Suppressor macrophage treated with lipopolysaccharide for 4 hours (primary cell): ENCODE data around the gene CHEK2.
A peak's percentile ranks its signal among the peaks of the same experiment; 100 is the strongest.
"Not testable (repeated sequence)": the region's sequence is repeated elsewhere in the genome, so short reads cannot be mapped to it uniquely, and the experiment has no call there.

ENCODE experiments used
- DNase-seq: peaks from one replicate; pipeline ENCODE4 v3.0.0-alpha.2; 2020

The CHEK2 gene

DNA sequence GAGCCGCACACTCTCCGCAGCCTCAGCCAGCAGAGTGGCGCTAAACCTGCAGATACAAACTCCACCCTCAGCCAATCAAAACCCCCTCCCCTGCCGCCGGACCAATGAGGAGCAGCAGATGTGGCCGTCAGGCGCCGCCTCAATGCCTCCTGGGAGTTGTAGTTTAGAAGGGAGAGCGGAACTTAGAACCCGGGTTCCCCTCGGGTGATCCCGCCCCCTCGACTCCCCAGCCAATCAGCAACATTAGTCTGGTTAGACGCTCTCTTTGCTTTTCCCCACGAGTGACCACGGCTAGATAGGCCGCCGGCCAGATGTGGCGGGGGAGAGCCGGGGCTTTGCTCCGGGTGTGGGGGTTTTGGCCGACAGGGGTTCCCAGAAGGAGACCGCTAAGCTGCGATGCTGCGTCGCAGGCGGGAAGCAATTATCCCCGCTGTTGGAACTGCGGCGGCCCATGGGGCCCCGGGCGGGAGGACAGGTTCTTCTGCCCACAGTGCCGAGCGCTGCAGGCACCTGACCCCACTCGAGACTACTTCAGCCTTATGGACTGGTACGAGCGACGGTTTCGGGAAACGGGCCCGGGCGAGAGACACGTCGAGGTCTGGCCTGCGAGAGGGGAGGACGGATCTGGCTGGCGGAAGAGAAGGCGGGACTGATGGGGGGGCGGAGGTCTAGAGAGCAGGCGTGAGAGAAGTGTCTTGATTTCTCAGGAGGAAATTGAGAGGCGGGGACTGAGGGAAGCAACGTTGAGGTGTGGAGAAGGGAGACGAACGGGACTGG, at the start of gene CHEK2, which contains the start of gene HSCB:
TSS of gene CHEK2 (minus strand) at position 36 of the 777 bp plus-strand sequence. CDS start 7,099 bp downstream, outside the sequence.
TSS of gene HSCB (plus strand) at position 255 of the 777 bp plus-strand sequence. CDS start at position 312, 57 bp downstream.
- peak; percentile 98 for DNase-seq

DNA sequence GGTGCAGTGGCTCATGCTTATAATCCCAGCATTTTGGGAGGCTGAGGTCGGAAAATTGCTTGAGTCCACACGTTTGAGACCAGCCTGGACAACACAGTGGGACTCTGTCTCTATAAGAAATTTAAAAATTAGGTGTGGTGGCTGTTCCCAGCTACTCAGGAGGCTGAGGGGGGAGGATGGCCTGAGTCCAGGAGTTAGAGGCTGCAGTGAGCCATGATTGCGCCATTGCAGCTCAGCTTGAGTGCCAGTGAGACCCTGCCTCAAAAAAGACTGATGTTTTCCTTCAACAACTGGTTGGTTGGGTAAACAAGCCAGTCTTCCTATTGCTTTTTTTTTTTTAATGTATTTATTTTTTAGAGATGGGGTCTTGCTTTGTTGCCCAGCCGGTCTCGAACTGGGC, 49.5 kb upstream of the CHEK2 start:
- DNase-seq, result no peak

DNA sequence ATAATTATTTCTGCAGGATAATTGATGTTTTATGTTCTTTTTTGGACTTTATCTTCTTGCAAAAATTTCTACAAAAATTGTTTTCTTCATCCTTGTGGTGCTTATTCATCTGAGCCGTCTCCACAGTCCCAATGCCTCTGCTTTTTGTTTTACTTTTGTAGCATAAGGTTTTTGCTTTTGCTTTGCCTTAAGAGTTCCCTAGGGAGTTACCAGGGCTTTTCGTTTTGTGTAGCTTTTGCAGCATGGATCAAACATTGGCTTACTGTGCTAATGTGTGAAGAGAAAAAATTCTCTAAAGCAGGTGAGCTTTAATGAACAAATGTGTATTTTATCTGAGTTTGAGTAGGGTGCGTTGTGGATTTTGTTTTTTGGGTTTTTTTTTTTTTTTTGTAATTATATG, 47.0 kb upstream of the CHEK2 start:
- DNase-seq, result no peak

DNA sequence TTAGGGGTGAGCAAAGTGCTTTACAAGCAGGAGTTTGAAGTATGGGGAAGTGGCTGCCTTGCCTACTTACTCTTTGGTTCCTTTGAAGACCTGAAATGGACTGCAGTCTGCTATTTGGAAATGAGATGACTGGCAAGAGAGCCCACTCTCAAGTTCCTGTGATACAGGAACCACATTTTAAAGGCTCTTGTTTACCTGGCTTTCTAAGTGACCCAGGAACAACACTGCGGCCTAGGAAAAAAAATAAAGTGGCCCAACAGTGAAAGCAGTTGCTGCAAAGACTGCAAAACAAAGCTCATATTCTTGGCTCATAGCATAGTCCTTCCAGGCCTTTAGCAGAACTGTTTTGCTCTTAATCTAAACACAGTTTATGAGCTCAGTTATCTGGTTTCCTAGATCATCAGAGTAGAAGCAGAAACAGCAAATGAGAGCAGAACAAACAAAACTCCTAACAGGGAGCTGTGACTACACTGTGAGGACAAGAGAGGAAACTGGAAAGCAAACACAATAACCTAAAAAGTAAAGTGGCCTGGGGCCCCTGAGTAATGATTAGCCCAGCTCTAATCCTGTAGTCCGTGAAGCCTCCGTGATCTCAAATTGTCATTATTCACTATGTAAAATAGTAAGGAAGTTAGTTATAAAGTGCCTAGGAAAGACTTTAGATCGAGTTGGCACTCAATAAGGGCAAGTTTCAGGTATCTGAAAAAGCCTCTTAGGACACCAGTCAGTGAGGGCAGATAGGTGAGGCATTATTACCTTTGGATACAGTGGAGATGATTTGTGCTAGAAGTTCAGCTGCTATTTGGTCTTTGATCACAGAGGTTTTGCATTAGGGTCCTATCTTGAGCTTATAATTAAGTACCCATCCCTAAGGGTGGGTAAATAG, 42.4 kb upstream of the CHEK2 start:
- DNase-seq, result no peak

DNA sequence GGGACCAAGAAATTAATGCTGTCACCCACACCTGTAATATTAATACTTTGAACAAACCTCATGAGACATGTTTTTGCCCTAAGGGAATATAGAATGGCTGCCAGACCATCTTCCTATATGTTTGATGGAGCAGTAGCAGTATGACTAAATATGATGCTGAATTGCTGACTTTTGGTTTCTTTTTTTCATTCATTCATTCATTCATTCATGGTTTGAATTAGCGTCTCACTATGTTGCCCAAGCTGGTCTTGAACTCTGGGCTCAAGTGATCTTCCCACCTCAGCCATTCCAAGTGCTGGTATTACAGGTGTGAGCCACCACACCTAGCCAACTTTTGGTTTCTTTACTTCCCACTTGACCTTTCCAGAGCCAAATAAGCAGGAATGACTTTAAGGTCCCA, 38.7 kb upstream of the CHEK2 start:
- no peak for DNase-seq

DNA sequence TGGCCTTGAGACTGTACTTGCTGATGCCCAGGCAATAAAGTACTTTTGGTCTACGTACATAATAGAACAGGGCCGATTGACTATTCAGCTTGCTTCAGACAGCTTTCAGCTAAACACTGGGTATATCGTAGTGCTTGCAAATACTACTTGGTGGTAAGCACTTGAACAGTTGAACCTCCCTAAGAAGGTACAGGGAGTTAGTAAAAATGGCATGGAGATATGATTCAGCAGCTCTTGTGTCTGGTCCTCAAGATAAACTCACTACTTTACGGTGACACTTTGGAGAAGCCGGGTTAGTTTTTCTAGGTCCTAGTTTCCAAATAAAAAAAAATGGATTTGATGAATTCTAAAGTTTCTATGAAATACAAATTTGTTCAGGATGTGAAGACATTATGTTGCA, 38.2 kb upstream of the CHEK2 start:
- no peak for DNase-seq

DNA sequence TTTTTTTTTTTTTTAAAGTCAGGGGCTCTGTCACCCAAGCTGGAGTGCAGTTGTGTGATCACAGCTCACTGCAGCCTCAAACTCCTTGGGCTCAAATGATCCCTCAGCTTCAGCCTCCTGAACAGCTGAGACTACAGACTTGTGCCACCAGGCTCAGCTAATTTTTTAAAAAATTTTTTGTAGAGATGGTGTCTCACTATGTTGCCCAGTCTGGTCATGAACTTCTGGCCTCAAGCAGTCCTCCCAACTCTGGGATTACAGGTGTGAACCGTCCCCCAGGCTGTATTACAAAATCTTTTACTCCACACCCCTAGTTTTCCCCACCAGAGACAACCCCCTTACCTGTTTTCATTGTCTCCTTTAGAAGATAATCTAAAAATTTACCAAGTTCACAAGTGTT, 32.8 kb upstream of the CHEK2 start:
- no peak for DNase-seq

DNA sequence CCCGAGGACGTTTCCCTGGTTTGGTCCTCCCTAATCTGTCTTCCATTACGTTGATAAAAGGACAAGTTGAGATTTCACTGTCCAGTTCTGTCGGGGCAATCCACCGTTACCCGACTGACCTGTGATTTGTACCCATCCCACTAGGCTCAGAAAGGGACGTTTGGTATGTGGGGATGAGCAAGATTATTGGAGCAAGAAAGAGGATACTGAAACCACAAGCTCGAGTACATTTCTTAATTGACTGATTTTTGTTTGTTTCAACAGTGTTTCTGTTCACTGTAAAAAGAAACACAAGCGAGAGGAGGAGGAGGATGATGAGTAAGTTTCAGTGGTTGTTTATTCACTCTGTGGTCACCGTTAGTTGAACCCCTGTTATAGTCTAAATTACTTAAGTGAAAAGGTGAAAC, 31.8 kb upstream of the CHEK2 start:
- DNase-seq, result peak; percentile 80

DNA sequence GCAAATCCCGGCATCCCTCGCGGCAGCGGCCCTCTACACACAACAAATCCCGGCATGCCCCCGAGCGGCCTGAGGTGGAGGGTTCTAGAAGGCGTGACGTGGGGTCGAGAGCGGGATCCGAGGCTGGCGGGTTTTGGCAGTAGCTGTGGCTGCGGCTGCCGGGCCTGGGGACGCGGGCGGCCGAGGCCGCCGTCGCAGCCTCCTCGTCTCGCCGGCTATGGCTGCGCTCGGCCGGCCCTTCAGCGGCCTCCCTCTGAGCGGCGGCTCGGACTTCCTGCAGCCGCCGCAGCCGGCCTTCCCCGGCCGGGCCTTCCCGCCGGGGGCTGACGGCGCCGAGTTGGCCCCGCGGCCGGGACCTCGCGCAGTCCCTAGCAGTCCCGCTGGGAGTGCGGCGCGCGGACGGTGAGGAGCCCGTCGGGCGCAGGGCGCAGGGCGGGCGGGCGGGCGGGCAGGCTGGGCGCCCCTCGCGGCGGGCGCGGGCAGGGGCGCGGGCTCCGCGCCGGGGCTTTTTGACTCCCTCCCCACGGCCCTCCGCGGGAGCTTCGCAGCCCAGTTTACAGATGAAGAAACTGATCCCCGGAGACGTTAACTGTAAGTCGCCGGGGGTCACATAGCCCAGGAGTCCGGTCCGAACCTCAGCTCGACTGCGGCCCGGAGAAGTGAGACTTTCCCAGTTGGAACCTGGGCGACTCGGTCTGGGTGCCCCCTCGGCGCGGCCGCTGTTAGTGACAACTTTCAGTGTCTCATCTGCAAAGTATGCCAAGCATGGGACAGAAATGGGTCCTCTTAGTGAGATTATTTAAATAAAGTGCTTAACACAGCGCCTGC, 31.2 kb upstream of the CHEK2 start, which contains the start of gene CCDC117:
TSS of gene CCDC117 (plus strand) at position 63 of the 828 bp plus-strand sequence. CDS start at position 218, 155 bp downstream.
- peak; percentile 97 for DNase-seq

DNA sequence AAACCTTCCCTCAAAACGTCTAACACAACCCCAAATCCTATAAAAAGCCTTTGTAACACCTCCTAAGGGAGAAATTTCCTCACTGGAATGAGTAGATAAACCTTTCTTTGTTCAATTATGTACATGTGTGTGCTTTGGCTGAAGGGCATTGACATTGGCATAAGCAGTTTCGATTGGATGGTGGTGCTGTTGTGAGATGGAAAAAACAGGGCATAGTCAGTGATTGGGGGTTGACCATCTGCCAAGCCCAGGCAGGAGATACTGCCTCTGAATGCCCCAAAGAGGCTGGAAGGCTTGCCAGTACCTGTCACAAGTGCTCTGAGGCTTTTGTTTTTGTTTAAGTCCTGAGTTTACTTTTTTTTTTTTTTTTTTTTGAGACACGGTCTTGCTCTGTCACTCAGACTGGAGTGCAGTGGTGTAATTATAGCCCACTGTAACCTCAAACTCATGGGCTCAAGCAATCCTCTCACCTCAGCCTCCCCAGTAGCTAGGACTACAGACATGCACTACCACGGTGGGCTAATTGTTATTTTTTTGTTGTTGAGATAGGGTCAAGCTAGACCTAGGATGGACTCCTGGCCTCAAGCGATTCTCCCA, 29.7 kb upstream of the CHEK2 start:
- DNase-seq, result no peak

DNA sequence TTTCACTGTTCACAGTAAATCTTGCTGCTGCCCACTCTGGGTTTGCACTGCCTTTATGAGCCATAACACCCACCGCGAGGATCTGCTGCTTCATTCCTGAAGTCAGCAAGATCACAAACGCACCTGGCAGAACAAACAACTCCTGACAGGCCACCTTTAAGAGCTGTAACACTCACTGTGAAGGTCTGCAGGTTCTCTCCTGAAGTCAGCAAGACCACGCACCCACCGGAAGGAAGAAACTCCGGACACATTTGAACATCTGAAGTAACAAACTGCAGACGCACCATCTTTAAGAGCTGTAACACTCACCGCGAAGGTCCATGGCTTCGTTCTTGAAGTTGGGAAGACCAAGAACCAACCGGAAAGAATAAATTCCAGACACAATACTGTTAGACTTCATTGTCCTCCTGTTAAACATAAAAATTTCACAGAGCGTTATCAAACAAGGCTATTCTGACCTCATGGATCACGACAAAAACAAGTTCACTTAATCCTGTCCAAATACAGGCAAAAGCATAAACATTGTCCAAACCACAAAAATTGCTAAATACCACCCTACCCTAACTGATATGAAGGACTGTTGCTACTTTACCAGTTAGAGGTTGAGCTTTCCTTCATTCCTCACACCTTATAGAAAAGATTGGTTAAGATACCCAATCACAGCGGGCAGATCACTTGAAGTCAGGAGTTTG, 27.9 kb upstream of the CHEK2 start:
- no peak for DNase-seq

DNA sequence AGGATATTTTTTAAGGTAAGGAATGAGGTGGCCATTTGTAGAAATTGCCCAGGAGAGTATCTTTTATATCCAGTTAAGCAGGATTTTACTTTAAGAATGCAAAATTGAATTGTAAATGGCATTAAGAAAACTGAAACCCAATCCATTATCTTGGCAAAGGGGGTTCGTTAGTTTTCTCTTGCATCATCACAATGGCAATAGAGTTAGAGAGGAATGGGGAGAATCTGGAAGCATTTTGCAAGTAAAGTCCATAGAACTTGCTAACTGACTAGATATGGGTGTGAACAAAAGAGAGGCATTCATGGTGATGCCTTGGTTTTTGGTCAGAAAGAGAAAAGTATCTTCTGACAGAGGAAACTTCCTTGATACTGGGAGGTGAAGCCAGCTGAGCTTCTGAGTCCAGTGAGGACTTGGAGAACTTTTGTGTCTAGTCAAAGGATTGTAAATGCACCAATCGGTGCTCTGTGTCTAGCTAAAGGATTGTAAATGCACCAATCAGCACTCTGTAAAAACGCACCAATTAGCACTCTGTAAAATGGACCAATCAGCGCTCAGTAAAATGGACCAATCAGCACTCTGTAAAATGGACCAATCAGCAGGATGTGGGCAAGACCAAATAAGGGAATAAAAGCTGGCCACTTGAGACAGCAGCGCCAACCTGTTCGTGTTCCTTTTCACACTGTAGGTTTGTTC, 27.2 kb upstream of the CHEK2 start:
- no peak for DNase-seq

DNA sequence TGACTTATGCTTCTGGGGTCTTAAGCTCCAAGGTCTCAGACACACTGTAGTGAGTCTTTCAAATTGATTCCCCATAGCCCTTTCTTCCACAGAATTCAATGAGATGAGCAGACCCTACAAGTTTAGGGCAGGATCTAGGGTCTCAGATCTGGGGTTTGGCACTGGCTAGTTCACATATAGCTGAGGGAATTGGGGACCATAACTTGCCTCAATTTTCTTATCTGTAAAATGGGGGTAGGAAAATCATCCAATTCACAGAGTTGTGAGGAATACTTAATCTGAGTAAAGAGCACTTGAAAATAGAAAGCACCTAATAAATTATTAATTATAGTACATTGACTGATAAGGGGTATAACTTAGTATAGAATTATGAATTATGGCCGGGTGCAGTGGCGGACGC, 25.0 kb upstream of the CHEK2 start:
- no peak for DNase-seq

DNA sequence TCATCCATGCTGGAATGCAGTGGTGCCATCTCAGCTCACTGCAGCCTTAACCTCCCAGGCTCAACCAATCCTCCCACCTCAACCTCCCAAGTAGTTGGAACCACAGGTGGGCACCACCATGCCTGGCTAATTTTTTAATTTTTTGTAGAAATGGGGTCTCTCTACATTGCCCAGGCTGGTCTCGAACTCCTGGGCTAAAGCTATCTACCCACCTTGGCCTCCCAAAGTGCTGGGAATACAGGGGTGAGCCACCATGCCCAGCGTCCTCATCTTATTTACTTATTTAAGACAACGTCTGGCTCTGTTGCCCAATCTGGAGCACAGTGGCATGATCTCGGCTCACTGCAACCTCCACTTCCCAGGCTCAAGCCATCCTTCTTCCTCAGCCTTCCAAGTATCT, 20.4 kb upstream of the CHEK2 start:
- DNase-seq, result not testable (repeated sequence)

DNA sequence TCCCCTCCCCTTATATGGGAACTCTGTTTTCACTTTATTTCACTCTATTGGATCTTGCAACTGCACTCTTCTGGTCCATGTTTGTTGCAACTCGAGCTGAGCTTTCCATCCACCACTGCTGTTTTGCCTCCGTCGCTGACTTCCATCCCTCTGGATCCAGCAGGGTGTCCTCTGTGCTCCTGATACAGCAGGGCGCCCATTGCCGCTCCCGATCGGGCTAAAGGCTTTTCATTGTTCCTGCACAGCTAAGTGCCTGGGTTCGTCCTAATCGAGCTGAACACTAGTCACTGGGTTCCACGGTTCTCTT, 19.8 kb upstream of the CHEK2 start:
- no peak for DNase-seq

DNA sequence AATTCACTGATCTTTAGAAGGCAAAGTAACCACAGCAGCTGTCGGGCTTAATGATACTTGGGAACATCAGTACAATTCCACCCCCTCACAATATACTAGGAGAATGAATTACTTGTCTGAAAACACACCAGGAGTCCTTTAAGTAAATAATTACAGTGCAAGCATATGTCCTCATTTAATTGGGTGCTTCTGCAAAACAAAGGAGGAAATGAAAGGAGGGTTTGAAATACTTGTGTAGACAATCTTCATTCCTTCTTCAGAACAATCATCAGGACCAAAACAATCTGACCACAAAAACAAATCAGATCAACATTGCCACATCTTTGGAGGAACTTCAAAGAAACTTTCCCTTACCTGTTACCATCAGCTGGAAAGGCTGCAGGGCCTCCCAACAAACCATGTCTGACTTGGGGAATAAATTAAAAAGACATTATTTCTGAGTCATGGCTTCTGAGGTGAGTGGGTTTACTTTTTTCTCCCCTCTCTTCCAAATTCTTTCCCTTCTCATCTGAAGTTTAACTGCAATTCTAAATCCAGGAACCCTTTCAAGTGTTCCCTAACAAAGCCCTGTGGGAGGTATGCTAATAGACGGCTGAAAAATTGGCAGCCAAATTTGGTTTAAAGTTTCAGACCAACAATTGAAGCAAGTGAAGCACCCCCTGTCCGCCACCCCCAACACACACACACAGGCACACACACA, 18.4 kb upstream of the CHEK2 start:
- DNase-seq, result peak; percentile 31

DNA sequence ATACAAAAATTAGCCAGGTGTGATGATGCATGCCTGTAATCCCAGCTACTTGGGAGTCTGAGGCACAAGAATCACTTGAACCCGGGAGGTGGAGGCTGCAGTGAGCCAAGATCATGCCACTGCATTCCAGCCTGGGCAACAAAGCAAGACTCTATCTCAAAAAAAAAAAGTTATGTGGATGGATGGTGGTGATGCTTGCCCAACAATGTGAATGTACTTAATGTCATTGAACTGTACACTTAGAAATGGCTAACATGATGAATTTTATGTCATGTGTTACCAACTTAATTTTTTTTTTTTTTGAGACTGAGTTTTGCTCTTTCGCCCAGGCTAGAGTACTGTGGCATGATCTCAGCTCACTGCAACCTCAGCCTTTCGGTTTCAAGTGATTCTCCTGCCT, 12.9 kb upstream of the CHEK2 start:
- DNase-seq, result not testable (repeated sequence)

DNA sequence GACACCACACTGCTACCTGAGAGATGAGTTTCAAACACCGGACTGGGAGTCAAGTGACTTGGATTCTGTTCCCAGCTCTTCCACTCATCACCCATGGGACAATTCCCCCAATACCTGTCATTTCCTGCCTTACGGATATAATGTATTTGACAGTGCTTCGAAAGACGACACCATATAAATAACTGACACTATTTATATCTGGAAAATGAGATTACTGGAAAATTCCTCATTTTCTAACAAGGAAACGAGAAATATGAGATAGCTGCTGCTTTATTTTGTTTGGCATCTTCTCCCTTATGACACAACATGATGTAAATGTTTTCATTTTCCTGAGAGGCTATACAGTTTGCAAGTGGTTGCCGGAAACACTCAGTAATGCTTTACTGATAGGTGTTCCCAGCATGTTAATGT, 8.9 kb upstream of the CHEK2 start:
- DNase-seq, result no peak

DNA sequence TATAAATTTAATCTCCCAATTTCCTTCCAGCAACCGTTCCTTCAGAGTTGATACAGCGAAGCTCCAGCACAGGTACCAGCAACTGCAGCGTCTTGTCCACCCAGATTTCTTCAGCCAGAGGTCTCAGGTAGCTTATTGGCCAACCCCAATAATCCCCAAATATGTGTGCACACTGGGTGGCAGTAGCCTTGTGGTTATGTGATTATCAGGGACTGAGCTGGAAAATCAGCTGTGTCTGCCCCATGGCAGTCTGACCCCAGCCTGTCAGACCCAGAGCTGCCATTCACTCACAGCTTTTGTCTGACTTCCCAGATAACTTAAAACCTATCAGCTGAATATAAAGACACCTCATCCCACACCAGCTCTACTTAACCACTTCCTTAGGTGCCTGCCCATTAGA, 2.2 kb upstream of the CHEK2 start:
- no peak for DNase-seq

DNA sequence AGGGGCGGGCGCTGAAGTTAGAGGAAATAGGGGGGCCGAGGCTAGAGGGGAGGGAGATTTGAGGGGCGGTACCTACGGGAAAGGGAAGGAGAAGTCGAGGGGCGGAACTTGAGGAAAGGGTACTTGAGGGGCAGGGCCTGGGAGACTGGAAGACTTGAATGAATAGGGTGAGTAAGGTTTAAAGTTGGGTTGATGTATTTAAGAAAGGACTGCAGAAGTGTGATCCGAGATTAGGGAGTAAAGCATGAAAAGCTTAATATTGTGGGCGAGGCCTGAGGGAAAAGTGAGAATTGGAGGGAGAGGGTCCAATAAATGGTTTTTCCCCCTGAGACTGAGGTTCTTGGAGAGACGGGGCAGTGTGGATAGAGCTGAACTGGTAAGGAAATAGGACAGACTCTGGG, 942 bp upstream of the CHEK2 start:
- DNase-seq, result no peak
